ENCODE data around the gene ALDH4A1.

- TF ChIP-seq, protein P1, sequence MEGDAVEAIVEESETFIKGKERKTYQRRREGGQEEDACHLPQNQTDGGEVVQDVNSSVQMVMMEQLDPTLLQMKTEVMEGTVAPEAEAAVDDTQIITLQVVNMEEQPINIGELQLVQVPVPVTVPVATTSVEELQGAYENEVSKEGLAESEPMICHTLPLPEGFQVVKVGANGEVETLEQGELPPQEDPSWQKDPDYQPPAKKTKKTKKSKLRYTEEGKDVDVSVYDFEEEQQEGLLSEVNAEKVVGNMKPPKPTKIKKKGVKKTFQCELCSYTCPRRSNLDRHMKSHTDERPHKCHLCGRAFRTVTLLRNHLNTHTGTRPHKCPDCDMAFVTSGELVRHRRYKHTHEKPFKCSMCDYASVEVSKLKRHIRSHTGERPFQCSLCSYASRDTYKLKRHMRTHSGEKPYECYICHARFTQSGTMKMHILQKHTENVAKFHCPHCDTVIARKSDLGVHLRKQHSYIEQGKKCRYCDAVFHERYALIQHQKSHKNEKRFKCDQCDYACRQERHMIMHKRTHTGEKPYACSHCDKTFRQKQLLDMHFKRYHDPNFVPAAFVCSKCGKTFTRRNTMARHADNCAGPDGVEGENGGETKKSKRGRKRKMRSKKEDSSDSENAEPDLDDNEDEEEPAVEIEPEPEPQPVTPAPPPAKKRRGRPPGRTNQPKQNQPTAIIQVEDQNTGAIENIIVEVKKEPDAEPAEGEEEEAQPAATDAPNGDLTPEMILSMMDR (IDR thresholded peaks at IDR 0.05): no peak
- TF ChIP-seq POLR2A (IDR thresholded peaks at IDR 0.05): no peak
- no peak for TF ChIP-seq POLR2AphosphoS5 (IDR thresholded peaks at IDR 0.05)
- no peak for TF ChIP-seq EP300 (IDR thresholded peaks at IDR 0.05)
These were observed 34.1 kb upstream of the ALDH4A1 start for GRCh38 chr1:18936471-18936813.
